Measurements from ENCODE around the gene TNS1. TPM values are rescaled to one million over a fixed set of nuclear protein-coding genes. Genes with fewer than 3 reads are reported as not detected.

Gene TNS1
- total RNA-seq, 1 experiment from 2014 or later = 6.2 TPM

- DNase-seq (ENCODE audit: low read depth, low spot score) (no peak), ATAC-seq (no peak)
- no peak overlapping the region for H3K9ac ChIP-seq (ENCODE audit: low read length)
- no peaks in the 10 kb centered on the region for H4K20me1 ChIP-seq (ENCODE audit: insufficient read depth)
- H3K9me2 ChIP-seq (ENCODE audit: insufficient read depth) = no peaks in the 10 kb centered on the region
- no peaks in the 10 kb centered on the region for H3K36me3 ChIP-seq (ENCODE audit: control insufficient read depth in 1 of 2, insufficient read depth in 2 of 2, low read length in 2 of 2)
- ChIA-PET RAD21 (ENCODE audit: low non-redundant PET in 1 of 2, low total read pairs in 2 of 2, uncharacterized antibody in 2 of 2, unreplicated experiment in 2 of 2) (no interaction called here), CTCF (interaction anchor here (1.2 kb wide), 1 partner anchor 1062 kb away, joined by 3 read pairs; no protein-coding TSS in a partner anchor), POLR2A (no interaction called here)
- TF ChIP-seq JUND (IDR thresholded peaks at IDR 0.05) = no peak
- no peak for TF ChIP-seq SIN3A (IDR thresholded peaks at IDR 0.05; ENCODE audit: low read depth)
- H2AFZ ChIP-seq (ENCODE audit: low read depth, low read length, poor library complexity, severe bottlenecking) = no peak overlapping the region
- no peaks in the 10 kb centered on the region for H3K9me3 ChIP-seq (ENCODE audit: control insufficient read depth in 1 of 2, insufficient read depth in 1 of 2, low read depth in 1 of 2, low read length in 2 of 2)
- H3K27me3 ChIP-seq (ENCODE audit: insufficient read depth, low read length) = peaks cover 34% of the 10 kb centered on the region
- BruUV-seq (replicated peaks) = no TSS peak
- intact Hi-C loops (cut with micrococcal nuclease) = loop anchor here (5.0 kb wide), 1 partner anchor 103 kb away; no protein-coding TSS in a partner anchor
- no peaks in the 10 kb centered on the region for H3K79me2 ChIP-seq (ENCODE audit: insufficient read depth, low read length)
- no peak overlapping the region for H3K4me2 ChIP-seq (ENCODE audit: low read length)
- no peak overlapping the region for H3K4me3 ChIP-seq (replicated peaks in 1 of 2; ENCODE audit: low read depth in 1 of 2, low read length in 2 of 2)
- H3K4me1 ChIP-seq (ENCODE audit: control insufficient read depth in 1 of 2, insufficient read depth in 2 of 2, low read length in 2 of 2) = peaks cover 0 to 9% of the 10 kb centered on the region in 2 experiments; a peak in 1 of 4 replicates
- no peak overlapping the region for H3K27ac ChIP-seq (ENCODE audit: low read depth, low read length)
Observed at GRCh38 chr2:217755027-217755745, 247.6 kb downstream of the TNS1 start.

GRCh38 chr2:217753460-217754200, 249.2 kb downstream of the TNS1 start:
- POLR2A ChIA-PET = no interaction called here
- intact Hi-C loops (cut with micrococcal nuclease) = no loop called here
- Histone ChIP-seq H3K4me3 (replicated peaks in 1 of 2; ENCODE audit: low read depth in 1 of 2, low read length in 2 of 2) (no peak overlapping the region), H3K79me2 (ENCODE audit: insufficient read depth, low read length) (no peaks in the 10 kb centered on the region), H3K9ac (ENCODE audit: low read length) (no peak overlapping the region), H3K9me2 (ENCODE audit: insufficient read depth) (no peaks in the 10 kb centered on the region), H3K4me2 (ENCODE audit: low read length) (no peak overlapping the region), H3K27ac (ENCODE audit: low read depth, low read length) (no peak overlapping the region), H4K20me1 (ENCODE audit: insufficient read depth) (no peaks in the 10 kb centered on the region), H3K27me3 (ENCODE audit: insufficient read depth, low read length) (peaks cover 34% of the 10 kb centered on the region), H2AFZ (ENCODE audit: low read depth, low read length, poor library complexity, severe bottlenecking) (no peak overlapping the region), H3K4me1 (ENCODE audit: control insufficient read depth in 1 of 2, insufficient read depth in 2 of 2, low read length in 2 of 2) (peaks cover 0 to 9% of the 10 kb centered on the region in 2 experiments; a peak in 1 of 4 replicates), H3K36me3 (ENCODE audit: control insufficient read depth in 1 of 2, insufficient read depth in 2 of 2, low read length in 2 of 2) (no peaks in the 10 kb centered on the region), H3K9me3 (ENCODE audit: control insufficient read depth in 1 of 2, insufficient read depth in 1 of 2, low read depth in 1 of 2, low read length in 2 of 2) (no peaks in the 10 kb centered on the region)
- ATAC-seq = no peak
- no peak for DNase-seq (ENCODE audit: low read depth, low spot score)
- RAD21 ChIA-PET (ENCODE audit: low non-redundant PET in 1 of 2, low total read pairs in 2 of 2, uncharacterized antibody in 2 of 2, unreplicated experiment in 2 of 2) = no interaction called here
- TF ChIP-seq FOSL1 (IDR thresholded peaks at IDR 0.05; ENCODE audit: low read depth) (no peak), POLR2A (IDR thresholded peaks at IDR 0.05; ENCODE audit: borderline replicate concordance, extremely low read depth, insufficient read depth, insufficient read length) (no peak)
- CTCF ChIA-PET = no interaction called here
- BruUV-seq (replicated peaks) = no TSS peak

Data from HCT116 (cell line).